ENCODE data around the gene RBM26.
A peak's percentile ranks its signal among the peaks of the same experiment; 100 is the strongest.

The RBM26 gene, protein sequence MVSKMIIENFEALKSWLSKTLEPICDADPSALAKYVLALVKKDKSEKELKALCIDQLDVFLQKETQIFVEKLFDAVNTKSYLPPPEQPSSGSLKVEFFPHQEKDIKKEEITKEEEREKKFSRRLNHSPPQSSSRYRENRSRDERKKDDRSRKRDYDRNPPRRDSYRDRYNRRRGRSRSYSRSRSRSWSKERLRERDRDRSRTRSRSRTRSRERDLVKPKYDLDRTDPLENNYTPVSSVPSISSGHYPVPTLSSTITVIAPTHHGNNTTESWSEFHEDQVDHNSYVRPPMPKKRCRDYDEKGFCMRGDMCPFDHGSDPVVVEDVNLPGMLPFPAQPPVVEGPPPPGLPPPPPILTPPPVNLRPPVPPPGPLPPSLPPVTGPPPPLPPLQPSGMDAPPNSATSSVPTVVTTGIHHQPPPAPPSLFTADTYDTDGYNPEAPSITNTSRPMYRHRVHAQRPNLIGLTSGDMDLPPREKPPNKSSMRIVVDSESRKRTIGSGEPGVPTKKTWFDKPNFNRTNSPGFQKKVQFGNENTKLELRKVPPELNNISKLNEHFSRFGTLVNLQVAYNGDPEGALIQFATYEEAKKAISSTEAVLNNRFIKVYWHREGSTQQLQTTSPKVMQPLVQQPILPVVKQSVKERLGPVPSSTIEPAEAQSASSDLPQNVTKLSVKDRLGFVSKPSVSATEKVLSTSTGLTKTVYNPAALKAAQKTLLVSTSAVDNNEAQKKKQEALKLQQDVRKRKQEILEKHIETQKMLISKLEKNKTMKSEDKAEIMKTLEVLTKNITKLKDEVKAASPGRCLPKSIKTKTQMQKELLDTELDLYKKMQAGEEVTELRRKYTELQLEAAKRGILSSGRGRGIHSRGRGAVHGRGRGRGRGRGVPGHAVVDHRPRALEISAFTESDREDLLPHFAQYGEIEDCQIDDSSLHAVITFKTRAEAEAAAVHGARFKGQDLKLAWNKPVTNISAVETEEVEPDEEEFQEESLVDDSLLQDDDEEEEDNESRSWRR

DNA sequence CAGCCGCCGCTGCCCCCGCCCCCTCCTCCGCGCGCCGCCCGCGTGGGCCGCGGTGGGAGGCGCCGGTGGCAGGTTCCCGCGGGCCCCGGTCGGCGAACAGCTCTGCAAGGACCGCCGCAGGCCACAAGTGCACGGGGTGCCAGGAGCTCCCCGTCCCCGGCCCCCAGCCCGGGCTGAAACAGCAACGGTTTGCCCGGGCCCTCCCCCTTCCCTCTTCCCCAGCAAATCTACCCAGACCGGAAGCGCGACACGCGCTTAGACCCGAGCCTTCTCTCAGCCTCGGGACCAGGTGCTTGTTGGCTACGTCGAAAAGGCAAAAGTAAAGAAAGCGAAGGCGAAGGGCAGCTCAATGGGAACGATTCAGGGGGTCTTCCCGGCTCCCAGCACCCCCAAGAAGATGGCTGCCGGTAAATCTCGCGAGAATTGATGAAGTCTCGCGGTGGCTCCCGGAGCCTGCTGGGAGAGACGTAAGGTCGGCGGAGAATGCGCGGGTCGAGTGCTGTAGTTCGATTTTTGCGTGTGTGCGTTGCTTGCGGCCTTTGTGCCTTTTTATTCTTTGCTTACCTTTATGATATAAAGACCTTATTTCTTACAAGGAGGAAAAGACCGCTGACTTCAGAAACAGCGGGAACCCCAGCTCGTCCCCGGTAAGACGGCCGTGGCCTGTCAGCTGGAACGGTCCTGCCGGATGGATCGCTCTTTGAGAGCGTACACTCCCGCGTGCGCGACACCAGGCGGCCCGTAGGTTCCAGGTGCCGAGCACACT, at the start of gene RBM26:
TSS of gene RBM26 (minus strand) at position 425 of the 766 bp plus-strand sequence. CDS start 481 bp downstream, outside the sequence.
- DNase-seq, result peak; percentile 94 to 96

DNA sequence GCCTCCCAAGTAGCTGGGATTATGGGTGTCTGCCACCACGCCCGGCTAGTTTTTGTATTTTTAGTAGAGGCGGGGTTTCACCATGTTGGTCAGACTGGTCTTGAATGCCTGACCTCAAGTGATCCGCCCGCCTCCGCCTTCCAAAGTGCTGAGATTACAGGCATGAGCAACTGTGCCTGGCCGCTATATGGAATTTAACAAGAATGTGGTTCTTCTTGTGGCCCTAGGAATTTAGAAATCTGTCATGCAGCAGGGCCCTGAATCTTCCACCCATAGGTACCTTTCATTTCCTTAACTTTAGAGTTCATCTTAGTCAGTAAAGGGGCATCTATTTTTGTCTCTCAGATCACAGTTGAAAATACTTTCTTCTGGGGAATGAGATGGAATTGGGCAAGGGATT, 49.3 kb upstream of the RBM26 start:
- DNase-seq, result no peak

DNA sequence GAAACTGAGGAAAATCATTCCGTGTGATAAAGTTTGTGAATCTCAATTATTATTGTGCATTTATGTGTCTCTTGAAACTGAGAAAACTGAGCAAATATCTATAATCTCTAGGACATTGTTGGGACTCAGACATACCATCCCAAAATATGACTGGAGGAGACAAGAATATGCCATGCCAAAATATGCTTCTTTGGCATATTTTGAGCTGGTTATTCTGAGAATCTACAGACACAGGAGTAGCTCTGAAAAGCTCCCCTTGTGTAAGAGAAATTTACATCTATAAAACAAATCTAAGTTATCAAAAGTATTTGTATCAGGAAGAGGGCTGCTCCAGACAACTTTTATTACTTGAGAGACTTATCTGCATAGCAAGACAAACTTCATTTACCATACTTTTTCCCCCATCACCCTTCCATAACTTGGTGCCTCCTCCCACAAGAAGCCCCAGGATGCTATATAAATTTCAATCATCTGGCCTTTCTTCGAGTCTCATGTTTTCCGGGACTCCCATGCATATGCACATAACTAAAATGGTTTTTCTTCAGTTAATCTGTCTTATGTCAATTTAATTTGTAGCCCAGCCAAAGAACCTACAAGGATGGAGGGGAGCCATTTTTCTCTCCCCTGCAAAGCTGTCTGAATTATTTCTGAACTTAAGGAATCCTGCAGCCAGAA, 46.3 kb upstream of the RBM26 start:
- DNase-seq, result no peak

DNA sequence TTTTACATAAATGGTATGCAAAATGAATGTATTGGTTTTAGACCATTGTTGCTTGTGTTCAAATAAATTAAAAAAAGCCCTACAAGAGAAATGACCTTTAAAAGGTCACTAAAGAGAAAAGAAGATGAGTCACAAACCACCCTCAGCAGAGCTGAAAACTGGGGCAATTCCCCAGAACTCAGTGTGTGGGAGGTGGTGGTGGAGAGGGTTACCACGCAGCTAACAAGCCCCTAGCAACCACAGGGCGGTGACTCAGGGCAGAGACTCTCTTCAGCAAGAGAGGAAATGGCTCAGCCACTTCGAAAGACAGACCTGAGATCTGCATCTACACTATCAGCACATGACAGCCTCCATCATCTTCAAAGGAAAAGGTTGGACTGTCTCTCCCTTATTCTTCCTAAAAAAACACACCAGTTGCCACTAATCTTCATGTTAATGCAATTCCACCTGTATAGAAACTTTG, 45.5 kb upstream of the RBM26 start:
- DNase-seq, result peak; percentile 87 to 88

DNA sequence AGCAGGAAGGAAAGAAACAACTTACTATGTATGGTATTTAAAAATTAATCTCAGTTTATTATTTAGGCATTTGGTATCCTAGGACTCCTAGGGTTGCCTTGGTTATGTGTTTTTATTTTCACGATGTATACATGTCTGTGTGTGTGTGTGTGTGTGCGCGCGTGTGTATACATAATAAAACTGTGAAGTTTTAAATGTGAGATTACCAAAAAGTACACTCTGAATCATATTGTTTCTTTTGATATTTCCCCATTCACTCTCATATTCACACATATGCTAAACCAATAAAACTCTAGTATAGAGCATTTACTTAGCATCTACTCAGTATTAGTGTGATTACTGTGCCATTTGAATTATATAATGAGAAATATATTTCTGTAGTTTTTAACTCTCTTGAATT, 44.1 kb upstream of the RBM26 start:
- DNase-seq, result peak in 1 of 2 donors; percentile 17

DNA sequence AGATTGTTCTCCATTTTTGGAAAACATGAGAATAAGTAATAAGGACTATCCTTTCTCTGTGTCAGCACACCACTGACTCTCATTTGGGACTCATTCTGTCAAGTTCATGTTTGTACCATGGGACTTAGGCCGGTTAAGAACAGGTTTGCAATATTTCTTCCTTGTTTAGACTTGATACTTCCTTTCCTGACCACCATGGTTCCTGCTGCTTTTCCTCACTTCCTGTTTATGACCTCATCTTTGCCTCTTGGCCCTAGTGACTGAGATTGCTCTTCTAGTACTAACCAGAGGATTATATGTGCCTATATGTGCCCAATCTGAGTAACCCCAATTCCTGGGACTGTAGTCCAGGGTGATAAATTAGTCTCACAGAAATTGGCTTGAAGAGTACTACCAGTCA, 42.4 kb upstream of the RBM26 start:
- DNase-seq, result peak in 1 of 2 donors; percentile 22

DNA sequence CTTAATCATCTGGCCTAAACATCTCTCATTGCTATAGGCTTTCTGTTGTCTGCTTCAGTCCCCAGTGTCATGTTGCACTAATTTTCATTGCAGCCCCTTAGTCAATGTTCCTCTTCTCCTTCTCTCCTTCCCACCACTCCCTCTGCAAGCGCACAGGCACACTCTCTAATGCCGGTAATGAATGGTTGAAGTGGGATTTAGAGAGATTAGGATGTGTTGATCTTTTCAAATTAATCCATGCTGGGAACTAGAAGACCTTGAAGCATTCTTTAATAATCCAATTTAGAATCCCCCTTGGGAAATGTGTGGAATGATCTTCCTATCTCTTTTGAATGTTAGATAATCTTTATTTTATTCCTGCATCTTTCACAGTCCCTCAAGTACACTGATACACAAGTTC, 41.7 kb upstream of the RBM26 start:
- DNase-seq, result no peak

DNA sequence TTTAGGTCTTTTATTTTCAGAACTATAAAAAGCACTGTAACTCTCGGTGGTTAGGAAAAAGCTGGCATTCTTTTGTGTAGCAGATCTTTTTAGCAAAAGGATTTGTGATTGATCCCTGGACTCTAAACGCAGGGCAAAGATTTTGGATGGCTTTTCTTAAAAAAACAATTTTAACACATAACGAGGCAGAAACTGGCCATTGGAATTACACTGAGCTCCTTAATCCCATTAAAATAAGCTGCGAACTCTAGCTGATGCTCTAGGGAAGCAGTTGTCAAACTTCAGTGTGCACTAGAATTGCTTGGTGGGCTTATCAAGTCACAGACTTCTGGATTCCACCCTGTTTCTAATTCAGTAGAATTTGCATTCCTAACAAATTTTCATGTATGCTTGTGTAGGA, 41.1 kb upstream of the RBM26 start:
- no peak for DNase-seq

DNA sequence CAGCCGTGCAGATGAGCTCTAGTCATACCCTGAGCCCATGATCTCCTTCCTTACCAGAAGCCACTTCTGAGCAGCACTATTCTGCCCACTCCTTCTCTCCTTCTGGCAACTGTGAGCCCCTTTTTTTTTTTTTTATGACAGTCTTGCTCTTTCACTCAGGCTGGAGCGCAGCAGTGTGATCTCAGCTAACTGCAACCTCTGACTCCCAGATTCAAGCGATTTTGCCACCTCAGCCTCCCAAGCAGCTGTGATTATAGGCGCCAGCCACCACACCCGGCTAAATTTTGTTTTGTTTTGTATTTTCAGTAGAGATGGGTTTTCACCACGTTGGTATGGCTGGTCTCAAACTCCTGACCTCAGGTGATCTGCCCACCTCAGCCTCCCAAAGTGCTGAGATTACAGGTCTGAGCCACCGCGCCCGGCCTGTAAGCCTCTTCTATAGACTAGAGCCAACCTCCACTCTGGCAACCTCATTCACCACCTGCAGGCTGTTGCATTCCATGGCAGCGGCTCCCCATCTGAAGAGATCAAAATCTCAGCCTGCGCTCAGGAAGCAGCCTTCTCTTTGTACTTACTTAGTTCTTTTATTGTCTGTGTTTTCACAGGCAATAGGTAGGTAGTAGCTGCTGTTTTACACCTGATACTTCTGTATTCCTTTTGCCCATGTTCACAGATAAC, 40.1 kb upstream of the RBM26 start:
- no peak for DNase-seq

DNA sequence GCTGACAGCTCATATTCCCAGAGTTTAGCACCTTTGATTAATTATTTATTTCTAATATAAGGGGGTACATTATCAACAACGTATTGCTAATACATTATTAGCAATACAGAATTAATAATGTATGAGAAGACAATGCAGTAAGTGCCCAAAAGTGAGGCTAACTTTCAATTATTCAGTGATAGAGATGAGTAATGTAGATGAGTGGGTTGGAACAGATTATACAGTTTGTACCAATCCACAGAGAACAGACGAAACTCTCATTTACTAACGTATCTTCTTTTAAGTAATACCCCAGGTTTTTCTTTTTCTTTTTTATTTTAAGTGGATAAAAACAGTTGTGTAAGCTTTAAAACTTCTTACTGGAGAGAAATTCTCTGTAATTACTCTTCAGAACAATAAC, 36.7 kb upstream of the RBM26 start:
- no peak for DNase-seq

DNA sequence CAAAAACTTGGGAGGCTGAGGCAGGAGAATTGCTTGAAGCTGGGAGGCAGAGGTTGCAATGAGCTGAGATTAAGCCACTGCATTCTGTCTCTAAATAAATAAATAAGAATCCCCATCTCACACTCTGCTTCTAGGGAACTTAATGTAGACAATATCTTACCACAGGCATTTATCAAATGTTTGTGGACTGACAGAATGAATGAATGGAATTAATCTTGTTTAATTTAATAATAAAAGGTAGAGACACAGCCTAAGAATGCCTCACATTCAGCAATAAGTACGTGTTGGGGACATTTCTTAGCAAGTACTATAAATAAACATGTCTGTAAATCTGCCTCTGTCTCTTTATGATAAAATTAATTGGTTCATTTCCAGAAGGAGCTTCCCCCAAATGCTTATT, 36.2 kb upstream of the RBM26 start:
- no peak for DNase-seq

DNA sequence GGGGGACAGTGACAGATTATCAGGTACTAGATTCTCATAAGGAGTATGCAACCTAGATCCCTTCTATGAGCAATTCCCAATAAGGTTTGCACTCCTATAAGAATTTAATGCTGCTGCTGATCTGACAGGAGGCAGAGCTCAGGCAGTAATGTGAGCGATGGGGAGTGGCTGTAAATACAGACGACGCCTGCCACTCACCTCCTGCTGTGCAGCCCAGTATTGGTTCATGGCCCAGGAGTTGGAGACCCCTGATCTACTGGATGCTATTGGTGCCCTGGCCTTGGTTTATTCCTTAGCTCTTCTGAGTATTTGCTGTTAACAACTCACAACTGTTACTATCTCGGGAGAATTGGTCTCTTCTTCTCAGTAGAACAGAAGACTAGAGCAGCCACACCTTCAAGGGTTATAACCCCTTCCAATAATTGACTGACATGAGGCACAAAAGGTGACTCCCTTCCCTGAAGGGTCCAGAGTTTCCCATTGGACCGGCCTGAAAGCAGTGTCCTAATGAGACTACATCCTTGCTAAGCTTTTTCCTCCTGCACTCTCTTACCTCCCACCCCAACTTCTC, 35.0 kb upstream of the RBM26 start:
- DNase-seq, result no peak

DNA sequence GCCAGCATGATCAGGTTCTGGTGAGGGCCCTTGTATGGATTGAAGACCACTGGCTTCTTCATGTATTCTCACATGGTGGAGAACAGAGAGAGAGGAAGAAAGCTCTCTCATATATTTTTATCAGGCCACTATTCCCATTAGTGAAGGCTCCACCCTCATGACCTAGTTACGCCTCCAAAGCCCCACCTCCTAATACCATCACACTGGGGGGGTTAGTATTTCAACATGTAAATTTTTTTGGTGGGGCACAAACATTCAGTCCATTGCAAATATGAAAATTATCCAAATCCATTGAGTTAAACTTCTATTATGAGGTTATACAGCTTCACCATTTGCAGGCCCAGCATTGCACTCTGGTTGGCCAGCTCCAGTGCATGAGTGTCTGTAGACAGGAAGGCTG, 33.2 kb upstream of the RBM26 start:
- DNase-seq, result no peak

DNA sequence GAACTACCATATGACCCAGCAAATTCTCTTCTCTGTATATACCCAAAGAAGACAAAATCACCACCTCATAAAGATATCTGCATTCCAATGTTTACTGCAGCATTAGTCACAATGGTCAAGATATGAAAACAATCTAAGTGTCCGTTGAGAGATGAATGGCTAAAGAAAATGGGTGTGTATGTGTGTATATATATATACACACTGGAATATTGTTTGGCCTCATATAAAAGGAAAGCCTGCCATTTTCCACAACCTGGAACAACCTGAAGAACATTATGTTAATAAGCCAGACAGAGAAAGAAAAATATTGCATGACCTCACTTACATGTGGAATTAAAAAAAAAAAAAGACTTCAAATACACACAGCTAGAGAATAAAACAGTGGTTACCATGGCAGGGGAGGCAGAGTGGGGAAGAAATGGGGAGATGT, 29.5 kb upstream of the RBM26 start:
- no peak for DNase-seq

DNA sequence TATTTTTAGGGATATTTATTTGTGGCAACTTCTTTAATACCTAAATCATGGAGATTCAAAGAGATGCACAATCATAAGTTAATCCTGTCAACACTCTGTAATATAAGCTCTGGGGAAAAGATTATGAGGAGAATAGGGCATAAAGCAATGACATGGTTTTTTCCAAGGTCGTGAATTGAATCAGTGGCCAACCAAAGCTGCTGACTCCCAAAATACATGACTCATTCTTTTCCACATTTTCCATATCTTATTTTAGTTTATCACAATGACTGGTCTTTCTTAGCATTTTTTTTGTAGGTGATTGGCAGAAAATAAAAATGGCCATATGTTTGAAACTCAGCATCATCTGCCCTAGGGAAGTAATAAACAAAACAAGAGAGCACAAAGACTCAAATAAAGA, 28.5 kb upstream of the RBM26 start:
- DNase-seq, result no peak

DNA sequence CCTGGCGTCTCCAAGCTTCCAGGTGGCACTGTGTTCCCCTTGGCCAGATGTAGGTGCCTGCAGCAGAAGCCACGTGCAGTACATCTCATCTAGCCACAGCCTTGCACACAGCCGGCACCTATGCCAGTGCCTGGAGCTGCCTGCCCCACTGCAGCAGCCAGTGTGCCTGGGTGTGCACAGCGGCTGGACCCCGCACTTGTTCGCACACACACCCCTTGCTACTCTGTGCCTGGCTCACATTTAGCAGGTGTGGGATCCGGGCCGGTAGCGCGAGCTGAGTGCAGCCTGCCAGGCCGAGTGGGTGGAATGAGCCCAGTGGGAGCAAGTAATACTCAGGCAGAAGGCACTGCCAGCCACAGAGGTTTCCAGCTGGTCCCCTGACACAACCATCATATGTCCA, 26.9 kb upstream of the RBM26 start:
- DNase-seq, result no peak

DNA sequence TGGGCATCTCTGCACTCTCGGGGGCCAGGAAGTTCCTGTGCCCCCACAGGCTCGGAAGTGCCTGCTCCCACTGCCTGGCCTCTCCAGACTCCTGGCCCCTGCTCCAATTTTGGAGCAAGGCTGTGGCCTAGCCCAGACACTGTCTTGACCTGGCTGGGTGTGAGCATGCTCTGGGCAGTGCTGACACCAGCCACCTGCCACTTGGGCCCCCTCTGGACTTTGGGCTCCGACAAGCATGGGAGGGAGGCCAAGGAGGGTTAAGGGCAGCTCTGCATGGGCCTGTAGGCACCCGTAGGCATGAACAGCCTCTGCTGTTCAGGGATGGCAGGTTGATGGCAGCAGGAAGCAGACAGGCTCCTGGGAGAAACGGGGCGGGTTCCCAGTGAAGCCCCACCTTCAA, 26.0 kb upstream of the RBM26 start:
- DNase-seq, result no peak

DNA sequence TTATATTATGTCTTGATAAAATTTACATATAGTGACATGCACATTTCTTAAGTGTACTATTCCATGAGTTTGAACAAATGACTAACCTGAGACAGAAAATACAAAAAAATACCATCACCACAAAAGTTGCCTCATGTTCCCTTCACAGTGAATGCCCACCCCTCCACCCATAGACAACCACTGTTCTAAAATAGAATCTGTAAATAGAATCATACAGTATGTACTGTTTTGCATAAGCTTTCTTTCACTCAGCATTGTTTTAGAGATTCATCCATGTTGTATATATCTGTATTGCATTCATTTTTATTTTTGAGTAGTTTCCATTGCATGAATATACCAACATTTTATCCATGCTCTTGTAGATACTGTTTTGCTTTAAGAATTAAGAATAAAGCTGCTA, 23.3 kb upstream of the RBM26 start:
- DNase-seq, result no peak

DNA sequence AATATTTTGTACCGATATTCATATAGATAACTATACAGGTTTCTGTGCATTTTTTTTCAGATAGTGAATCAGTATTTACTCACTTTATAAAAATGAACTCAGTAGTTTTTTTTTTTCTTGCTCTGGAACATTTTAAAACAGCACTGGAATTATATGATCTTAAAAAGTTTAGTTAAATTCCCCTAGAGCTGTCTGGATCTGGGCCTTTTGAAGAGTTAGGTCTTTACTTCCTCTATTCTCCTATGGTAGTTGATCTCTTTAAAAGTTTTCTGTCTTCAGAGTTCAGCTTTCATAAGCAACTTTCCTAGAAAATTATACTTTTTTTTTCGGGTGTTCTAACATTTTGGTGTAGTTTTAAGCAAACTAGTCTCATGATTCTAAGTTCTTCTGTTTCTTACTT, 21.8 kb upstream of the RBM26 start:
- no peak for DNase-seq

DNA sequence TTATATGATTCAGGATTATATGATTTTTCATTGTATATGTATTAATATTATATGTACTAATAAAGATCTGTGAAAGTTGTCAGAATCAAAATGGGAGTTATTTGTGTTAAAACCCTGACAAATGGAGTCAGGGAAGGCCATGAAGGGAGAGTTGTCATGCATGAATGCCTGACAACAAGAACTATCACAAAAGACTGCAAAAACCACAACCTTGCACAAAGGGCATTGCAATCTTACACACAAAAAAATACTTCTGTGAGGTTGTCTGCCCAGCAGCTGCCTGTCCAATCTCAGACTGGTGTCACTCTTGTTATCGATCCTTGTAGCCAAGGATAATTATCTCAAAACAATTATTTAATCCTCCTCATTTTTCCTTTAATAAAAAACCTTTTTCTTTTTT, 21.2 kb upstream of the RBM26 start:
- DNase-seq, result no peak
